Stimulated activated CD4-positive, alpha-beta T cell treated with anti-CD3 and anti-CD28 coated beads, Interleukin-15, amount 100 ng/mL, for 1 hour (primary cell): ENCODE results near the gene ADAMTS5.

ENCODE experiments used
- DNase-seq, 2 donors: peaks; one replicate each; pipeline ENCODE4 v3.0.0-alpha.2; 2020; ENCODE audit warnings: low read depth in 1 of 2, low spot score in 1 of 2

Gene ADAMTS5

DNA sequence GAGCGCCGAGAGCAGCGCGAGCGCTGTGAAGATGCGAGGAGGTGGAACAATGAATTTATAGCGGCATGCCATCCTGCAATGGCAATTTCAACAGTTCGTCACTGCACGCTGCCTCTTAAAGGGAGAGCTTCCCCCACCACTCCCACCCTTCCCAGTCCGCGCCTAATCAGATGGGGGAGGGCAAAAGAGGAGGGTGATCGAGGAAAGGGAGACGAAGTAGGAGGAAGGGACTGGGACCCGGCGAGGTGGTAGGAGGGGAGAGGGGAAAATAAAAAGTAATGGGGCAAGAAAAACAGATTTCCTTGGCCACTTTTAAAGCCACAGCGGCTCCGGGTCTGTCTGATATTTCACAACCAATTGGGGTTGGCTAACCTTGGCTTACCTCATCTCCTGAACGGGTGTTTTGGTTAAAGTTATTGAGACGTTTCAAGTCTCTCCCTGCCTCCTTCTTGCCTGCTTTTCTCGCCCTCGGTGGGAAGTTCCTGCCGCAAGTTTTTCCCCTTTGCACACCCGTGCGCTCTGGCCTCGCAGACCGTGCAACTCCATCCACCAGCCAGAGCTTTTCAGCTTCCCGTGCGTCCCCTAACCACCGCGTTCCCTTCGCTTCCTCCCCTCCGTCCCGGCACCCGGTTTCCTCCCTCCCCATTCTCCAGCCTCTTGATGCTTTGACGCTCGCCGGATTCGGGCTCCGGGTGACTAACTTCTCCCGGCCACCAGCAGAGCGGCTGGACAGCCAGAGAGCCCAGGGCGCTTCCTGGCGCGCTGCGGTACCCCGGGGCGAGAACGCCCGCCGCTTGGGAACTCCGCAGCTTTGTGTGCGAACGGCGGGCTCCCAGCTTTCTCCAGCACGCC, at the start of gene ADAMTS5:
ADAMTS5 (minus strand) TSS at position 27 of the 852 bp plus-strand sequence. CDS start 697 bp downstream, outside the sequence.
- DNase-seq, result no peak

DNA sequence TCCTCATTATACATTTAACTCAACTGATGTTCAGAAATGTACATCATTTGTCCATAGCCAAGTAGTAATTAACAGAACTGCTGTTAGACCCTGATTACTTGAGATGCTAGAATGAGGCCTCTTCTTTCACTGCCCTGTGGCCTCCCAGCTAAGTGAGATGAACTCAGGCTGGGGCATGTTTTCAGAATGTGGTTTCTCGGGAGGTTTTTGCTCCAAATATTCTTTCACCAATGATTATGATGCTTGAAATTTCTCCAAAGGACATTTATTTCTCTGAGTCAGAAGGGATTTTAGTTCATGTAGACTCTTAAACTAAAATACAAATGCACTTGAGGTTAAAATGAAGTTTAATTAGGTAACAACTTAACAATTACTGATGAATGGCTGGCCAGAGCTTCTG, 34.6 kb upstream of the ADAMTS5 start:
- DNase-seq, result no peak

DNA sequence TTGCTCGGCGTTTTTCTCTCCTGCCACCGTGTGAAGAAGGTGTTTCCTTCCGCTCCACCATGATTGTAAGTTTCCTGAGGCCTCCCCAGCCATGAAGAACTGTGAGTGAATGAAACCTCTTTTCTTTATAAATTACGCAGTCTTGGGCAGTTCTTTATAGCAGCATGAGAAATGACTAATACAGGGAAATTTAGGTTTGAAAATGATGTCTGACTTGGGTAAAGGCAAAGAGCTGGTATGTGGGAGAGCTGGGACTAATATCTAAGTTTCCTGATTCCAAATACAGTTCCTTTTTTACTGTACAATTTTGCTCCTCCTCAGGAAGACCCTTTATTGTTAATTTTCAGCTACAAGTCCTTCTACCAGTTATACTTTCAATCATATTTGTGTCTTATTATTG, 16.7 kb upstream of the ADAMTS5 start:
- no peak for DNase-seq

DNA sequence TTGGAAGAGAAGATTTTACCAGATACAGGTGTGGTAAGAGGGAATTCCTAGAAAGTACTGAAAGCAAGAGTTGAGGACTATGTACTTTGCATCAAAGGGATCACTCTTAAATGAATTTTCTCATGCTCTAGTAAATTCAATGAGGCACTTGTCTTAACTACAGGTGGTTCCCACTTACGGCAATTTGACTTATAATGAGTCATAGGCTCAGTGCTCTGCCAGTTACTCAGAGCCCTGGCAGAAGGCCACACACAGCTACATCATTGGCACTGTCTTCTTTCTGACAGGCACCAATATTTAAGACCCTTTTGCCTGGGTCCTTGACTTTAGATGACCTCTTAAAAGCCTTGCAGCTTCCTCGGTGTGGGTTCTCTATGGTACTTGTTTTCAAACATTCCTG, 15.9 kb upstream of the ADAMTS5 start:
- DNase-seq, result no peak

DNA sequence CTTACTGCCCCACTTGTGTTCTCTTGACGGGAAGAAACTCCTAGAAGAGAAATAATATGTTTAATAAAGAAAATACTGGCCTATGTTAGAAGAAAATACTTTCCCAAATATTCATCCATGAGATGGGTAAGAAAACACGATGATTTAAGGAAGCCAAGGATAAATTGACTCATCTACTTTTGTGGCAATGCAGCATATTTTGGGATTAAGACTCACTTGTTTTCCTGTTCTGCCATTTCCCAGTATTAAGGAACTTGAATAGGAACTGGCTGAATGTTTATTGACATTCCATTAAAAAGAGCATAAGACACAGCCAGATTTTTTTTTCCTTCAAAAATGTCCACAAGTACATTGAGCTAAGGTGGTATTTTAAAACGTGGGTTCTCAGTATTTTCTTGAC, 10.9 kb upstream of the ADAMTS5 start:
- no peak for DNase-seq

DNA sequence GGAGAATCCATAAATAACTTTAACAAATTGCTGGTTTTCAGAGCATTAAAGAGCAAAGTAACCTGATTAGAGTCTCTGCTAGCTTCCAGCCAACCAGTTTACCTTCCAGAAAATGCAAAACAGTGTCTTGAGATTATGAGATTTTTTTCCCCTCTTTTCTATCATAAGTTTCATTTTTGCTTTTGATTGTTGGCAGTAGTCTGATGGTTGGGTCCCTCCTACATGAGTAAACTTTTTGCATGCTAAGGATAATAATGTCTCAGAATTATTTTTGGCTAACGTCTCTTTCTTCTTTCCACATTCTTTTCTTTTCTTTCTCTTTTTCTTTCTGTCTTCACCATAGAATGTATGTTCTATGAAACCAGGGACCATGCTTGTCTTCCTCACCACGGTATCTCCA, 6.3 kb upstream of the ADAMTS5 start:
- DNase-seq, result no peak

DNA sequence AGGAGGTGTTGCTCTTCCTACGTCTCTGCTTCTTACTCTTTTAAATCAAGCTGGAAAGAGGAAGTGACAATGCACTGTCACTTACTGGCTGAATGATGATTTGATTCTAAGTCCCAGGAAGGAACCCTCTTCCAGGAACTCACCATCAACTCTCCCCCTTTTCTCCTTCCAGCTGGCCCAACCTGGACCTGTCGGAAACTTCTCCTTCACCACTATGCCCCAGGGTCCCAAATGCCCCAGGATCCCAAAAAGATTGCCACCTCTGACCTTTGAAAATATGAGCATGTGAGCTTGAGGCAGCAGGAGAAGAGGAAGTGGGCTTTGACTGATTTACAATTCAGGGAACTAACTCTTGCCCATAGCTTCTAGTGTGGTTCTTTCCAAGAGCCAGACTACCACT, 5.3 kb upstream of the ADAMTS5 start:
- DNase-seq, result no peak

DNA sequence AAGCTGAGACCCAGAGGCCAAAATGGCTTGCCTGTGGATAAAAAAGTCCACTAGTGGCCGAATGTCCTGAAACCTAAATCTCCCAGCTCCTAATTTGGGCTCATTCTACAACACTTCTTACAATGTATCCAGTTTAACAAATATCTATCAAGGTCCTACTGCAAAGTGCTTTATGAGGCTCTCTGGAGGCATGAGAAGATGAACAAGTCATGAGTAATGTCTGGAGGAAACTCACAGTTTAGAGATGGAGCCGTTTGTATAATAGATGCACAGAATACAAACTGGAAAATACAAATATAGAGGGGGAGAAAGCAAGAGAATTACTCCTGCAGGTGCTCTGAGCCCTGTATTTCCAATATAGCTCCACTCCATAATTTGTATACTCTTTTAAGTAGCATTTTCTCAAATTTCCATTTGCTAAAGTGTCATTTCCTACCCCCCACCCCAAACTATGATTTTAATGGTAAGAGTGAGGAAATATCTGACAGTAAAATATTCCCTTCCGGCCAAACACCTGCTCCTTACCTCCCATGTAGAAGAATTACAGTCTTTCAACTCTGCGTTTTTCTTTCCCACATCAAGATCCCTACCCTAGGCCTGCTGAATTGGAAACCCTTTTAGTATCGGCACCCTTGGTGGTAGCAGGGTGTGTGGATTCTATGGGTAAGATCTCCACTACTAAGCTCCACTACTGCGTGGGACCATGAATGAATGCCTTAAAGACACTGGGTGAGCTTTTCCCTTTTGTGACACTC, 3.3 kb upstream of the ADAMTS5 start:
- no peak for DNase-seq

DNA sequence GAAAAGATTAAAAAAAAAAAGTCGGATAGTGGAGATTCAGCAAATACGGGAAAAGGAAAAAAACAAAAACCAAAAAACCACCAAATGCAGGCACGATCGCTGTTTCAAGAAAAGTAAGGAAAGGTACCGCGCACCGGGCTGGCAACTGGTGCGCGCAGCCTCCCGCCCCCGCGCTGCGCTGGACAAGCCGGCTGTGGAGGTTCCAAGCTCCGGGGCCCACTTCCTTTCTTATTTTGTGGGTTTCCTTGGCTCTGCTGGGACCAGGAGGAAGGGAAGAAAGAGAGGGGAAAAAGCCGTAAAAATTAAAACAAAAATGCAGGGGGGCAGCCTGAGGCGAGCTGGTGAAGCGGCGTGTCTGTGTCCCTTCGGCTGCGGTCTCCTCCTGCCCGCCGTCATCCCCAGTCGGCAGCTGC, 233 bp downstream of the ADAMTS5 start:
- DNase-seq, result no peak

DNA sequence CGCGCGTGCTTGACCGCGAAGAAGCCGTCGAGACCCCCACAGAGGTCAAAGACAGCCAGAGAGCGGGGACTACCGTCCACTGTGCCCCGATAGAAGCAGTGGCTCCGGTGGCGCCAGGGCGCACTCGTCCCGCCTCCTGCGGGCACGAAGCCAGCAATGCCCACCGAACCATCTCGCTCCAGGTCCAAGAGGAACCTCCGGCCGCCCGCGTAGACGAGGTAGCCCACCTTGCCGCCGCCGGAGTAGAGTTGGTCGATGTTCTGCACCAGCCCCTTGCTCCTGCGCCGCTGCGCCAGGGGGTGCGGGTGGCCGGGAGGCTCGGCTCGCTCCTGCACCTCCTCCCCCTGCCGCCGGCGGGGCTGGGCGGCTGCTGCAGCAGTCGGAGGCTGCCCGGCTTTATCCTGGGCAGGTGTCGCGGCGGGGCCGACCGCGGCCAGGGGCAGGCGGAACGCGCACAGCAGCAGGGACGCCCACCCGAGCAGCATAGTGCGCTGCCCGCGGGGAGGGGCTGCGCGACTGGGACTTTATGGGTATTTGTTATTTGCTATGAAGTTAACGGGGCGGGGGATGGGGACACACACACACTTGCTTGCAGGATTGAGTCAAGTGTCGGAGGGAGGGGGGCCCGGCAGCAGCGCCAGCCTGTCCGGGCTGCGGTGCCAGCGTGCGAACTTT, 844 bp downstream of the ADAMTS5 start:
- DNase-seq, result no peak

DNA sequence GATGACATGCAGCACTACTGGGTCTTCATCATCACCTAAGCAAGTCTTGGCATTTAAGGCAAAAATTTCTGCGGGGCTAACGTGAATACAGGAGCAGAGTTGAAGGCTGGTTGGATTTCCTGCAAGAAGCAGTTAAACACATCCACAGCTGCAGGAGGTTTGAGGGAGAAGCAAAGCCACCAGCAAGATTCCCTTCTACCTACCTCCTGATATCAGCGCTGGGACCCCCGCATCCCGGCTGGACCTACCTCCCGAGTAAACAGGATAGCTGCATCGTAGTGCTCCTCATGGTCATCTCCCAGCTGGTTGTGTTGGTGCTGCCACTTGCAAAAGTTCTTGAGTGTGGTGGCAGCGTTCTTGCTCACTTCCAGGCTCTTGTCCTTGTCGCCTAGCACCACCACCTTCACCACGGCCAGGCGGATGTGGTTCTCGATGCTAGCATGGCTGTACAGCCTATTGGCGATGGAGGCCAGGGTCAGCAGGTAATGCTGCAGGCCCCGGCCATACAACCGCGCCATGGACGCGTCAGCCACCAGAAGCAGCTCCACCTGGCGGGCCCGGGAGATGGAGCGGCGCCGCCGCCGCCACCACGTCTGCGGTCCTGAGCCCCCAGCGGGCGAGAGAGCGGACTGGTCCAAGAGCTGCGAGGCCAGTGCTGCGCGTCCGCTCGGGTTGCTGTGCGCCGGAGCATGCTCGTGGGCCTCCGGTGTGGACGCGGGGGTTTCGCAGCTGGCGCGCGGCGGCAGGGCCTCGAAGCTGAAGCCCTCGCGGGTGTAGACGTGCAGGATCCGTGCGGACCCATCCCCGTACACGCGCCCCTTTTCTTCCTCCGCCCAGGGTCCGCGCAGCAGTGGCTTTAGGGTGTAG, 1.6 kb downstream of the ADAMTS5 start:
- no peak for DNase-seq

DNA sequence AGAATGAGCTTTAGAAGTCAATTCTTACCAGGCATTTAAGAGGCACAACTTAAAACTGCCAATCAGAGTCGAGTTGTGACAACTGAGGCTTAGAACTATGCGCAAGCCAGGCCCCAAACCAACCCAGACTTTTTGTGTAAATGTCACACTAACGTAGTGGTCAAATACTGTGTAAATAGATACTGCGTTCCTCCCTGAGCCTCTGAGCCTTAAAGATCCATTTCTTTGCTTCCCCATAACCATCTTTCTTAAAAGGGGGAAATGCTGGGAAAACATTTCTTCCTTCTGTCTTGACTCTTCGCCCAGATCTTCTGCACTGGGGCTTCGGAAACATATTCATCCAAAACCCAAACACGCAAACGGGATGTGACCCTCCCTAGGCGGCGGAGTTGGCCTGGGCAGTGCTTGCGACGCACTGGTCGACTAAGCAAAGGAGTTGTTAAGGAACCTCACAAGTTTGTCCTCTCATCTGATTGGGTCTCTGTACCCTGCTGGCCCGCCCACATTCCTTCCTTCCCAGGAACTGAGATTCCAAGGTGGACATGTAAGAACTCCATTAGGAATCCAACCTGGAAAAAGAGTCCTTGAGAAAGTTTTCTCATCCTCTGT, 2.6 kb downstream of the ADAMTS5 start:
- DNase-seq, result no peak

DNA sequence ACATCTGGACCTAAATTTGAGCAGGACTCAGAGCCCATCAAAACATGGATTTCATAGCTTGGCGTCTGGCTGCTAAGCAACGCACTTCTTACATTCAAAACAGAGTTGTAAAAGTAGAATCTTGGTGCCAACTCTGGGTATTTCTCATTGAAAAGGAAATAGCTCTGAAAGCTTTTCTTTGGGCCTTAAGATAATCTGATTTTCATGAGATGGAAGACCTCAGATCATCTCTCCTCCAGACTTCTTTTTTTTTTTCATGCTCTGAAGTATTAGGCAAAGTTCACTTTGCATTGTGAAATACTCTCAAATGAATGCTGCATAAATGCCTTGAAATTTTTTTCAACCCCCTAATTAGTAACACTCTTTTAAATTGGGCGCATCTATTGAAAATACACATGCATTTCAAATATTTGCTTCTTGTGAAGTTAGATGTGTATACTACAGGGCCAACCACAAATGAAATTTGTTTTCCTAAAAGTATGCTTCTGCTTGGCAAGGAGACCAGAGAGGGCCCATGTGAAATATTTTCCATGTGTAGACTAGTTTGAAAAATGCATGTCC, 4.2 kb downstream of the ADAMTS5 start:
- no peak for DNase-seq

DNA sequence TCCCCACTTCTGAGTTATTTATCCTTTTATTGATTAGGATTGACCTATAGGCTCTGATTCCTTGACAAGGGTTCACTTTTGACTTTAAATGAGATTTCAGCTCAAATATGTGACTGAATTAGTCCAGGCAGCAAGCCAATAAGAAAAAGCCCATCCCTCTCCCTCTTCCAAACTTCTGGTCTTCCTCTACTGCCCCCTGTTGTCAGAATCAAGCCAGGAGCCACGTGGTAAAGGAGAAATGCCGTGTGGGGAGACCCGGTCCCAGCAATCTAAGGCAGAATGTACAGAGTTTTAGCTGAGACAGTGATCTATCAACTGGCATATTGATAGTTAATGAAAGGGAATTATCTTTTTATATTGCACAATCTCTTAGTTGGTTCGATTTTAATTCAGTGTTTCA, 5.2 kb downstream of the ADAMTS5 start:
- DNase-seq, result no peak

DNA sequence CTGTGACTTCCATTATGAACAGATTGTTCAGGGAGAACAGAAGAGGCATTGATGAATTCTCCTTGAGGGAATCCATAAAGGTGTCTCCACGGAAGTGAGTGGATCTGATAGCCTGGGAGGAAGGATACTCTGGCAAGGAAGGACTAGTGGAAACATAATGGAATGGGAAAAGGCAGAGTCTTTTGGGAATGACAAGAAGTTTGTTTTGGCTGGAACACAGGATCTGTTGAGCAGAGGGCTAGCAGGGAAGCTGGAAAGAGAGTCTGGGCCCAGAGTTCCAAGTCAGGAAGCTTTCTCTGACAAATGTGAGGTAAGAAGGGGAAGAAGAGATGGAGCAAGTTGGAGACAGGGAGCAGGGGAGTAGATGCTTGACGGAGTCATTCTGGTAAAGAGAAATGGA, 8.1 kb downstream of the ADAMTS5 start:
- DNase-seq, result no peak

DNA sequence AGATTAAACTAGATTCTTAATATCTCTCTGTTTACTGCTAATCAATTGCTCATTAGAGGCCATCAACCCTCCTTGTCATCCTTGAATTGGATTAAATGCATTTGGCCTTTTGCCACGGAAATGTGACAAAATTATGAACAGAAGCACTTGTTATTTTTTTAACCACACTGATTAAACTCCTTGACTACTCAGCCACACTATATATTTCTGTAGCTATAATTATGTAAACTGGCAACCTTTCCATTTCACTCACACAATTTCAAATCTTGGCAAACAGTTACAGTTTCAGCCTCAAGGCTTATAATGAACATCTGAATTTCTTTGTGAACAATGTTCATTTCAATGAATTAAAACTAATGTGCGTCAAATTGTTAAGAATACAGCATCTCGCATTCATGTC, 10.1 kb downstream of the ADAMTS5 start:
- DNase-seq, result no peak

DNA sequence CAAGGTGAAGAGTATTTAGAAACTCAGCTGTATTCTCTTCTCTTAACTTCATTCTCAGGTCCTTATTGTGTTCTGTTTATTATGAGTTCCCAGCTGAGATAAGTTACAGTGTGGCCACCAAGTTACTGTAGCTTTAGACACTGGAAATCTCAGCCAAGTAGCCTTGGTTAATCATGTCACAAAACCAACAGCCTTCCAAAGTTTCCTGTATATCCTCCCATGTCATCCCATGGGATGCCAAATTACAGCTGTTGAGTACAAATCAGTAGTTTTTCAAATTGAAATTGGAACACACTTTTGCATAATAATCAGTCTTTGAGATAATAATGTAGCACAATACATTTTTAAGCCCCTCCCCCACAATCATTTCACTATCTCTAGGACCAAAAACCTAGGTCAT, 10.7 kb downstream of the ADAMTS5 start:
- no peak for DNase-seq

DNA sequence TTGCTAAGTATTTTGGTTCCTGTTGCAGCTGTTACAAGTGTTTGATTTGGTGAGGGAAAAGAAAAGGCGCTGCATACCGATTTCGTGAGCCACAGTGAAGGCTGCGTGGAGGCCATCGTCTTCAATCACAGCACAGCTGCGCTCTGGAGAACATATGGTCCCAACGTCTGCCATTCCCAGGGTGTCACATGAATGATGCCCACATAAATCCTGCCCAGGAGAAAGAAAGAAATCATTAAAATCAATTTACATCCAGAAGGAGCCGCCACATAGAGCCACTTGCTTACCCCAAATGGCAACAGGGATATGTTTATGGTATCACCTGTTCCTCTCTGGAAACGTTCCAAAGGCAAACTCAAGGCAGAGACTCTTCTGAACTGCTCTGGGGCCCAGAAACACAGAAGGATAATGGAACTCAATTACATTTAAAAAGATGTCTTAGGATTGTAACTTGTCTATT, 12.2 kb downstream of the ADAMTS5 start:
- no peak for DNase-seq

DNA sequence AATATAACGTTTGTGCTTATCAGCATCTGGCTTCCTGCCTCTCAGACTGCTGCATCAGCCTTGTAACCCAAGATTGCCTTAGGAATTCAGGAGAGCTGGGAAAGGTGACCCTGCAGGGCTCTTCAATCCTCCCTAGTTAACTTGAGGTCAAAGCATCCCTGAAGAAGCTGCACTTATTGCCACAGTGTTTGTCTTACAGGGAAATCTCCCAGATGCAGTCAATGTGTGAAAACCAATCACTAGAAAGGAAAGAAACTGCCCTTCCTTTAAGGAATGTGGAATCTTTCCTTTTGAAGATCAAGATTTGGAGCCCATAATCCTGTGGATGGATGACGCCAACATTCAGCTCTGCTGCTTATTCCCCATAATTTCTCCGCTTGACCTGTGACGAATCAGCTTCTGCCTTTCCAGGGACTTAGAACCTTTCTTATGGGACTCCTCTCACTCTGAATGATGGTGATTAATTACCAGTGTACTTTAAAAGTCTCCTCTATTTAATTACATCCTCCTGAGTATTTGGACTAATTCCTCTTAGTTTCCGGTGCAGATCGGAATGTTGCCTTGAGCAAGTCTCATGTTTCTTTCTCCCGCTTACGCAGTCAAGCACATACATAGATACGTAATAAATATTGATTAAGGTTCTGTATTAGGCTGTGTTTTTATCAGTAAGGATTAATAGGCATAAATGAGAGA, 14.4 kb downstream of the ADAMTS5 start:
- DNase-seq, result no peak

DNA sequence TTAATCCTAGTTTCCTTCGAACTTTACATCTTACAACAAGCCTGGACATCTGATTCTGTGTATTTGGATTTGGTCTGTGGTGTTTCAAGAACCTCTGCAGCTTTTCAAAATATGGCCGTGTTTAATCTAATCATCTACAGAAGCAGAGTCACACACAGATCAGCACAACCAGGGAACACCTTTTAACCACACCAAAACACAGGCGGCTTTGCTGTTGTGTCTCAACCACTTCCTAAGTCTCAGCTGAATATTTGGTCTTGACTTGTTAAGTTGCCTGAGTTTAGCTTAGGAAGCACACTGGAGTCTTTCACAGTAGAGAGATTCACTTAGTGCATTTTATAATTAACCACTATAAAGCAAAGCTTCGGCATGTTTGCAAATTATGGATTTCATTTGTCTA, 17.1 kb downstream of the ADAMTS5 start:
- DNase-seq, result no peak
